ENCODE results near the gene POLR2J3.
"Not testable (repeated sequence)": the region's sequence is repeated elsewhere in the genome, so short reads cannot be mapped to it uniquely, and the experiment has no call there.

DNA sequence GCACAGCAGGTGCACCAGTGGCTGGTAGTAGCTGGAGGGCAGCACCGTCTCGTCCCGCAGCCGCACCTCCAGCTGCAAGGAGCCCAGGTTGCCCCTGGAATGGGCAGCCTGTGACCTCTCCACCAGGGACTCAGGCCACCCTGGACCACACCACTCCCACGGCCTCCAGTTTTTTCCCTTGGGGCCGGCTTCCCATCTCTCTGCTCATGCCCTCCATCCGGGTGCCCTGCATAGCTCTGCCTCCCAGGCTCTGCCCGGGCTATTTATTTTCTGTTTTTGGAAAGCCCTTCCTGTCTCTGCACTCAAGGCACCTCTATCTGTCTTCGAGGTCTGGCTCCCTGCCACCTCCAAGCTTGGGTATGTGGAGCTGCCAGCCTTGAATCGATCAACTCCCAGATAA is 23.7 kb upstream of the POLR2J3 start:
- TF ChIP-seq EZH2 (IDR thresholded peaks at IDR 0.05; ENCODE audit: borderline replicate concordance) = not testable (repeated sequence)
- TF ChIP-seq, protein P1, sequence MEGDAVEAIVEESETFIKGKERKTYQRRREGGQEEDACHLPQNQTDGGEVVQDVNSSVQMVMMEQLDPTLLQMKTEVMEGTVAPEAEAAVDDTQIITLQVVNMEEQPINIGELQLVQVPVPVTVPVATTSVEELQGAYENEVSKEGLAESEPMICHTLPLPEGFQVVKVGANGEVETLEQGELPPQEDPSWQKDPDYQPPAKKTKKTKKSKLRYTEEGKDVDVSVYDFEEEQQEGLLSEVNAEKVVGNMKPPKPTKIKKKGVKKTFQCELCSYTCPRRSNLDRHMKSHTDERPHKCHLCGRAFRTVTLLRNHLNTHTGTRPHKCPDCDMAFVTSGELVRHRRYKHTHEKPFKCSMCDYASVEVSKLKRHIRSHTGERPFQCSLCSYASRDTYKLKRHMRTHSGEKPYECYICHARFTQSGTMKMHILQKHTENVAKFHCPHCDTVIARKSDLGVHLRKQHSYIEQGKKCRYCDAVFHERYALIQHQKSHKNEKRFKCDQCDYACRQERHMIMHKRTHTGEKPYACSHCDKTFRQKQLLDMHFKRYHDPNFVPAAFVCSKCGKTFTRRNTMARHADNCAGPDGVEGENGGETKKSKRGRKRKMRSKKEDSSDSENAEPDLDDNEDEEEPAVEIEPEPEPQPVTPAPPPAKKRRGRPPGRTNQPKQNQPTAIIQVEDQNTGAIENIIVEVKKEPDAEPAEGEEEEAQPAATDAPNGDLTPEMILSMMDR (IDR thresholded peaks at IDR 0.05; ENCODE audit: poor library complexity) = not testable (repeated sequence)
